GM20431 (cell line): ENCODE data around the gene COL3A1.

Experiments used
- in situ Hi-C: fragments of 300-500 bp; cut with MseI, MboI; formaldehyde crosslinking; loops from one replicate; pipeline ENCODE4 v1.15.0; 2020; ENCODE audit warnings: low sequenced_read_pairs; ENCODE audit not compliant: unreplicated experiment

COL3A1 gene

DNA sequence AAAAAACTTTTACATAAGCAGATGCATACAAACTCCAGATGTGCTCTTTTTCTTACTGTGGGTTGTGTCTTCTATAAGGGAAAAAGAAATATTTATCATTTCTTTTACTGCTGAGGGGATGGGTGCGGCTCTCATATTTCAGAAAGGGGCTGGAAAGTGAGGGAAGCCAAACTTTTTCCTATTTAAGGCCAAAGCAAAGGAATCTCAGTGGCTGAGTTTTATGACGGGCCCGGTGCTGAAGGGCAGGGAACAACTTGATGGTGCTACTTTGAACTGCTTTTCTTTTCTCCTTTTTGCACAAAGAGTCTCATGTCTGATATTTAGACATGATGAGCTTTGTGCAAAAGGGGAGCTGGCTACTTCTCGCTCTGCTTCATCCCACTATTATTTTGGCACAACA lies at the start of gene COL3A1:
COL3A1 (plus strand) TSS at position 210 of the 400 bp plus-strand sequence; CDS start at position 327, 117 bp downstream.
- in situ Hi-C loops: no loop called here

DNA sequence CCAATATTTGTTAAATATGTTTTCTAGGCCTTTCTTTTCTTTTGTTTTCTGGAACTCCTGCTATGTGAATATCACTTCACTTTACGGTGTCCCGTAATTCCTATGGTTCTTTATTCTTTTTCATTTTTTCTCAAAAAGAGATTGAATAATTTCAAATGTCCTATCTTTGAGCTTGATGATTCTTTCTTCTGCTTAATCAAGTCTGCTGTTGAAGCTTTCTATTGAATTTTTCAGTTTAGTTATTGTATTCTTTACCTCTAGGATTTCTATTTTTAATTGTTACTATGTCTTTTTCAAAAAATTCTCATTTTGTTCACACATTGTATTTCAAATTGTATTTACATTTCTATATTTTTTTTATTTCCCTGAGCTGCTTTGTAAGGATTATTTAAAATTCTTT lies 45.5 kb upstream of the COL3A1 start:
- in situ Hi-C loops: no loop called here

DNA sequence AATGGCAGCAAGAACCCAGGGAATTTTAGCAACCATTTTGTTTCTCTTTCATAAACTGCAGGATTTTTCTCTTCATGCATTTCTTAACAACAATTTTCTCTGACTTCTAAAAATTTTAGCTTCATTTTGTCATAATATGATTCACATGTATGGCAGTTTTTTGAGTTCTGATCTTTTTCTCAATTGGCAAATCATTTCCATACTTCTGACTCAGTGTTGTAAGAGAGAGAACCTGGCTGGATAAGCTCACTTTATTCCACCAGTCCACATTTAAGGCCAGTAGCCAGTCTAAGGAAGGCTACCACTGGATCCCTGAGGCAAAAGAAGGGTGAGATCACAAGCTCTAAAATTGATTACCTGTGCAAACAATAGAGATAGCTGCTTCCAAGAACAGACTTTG lies 42.8 kb upstream of the COL3A1 start:
- in situ Hi-C loops: no loop called here

DNA sequence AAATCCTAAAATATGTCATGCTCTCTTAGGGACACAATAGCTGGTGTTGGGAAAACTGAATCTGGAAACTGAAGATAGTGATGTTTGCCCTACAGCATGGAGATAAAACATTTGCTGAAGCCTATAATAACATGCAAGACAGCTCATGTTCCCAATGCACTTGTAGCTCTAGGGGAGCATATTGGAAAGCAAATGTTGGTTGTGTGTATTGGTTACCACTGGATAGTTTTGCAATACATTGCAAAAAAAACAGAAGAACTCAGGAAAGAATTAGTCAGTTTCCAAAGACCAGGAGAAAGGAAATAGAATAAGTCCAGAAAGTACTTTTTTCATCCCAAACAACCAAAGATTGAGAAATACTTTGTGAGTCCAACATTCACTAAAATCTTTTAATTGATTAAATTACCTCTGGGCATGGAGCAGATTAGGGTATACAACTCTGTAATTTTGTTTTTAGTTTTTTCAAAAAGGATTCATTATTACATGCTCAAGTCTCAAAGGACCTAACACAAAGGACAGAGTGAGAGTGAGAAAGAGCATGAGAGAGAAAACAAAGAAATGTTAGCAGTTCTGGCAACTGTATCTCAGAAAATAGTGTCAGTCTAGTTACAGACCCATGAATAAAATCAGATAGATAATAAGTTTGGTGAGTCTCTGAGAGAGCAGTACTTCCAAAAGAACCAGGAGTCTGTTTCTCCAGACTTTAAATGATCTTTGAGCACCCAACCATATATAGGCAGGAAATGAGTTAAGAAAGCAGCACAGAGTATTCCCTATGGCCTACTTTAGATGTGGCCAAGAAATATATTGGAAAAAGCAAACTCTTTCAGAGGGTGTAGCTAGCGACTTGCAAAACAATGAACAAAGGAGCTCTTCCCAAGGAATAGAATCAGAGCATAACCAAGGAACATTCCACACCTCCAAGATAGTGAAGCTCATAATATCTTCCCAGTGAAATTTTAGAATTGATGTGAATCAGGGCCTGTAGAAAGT lies 36.6 kb upstream of the COL3A1 start:
- in situ Hi-C loops: no loop called here

- in situ Hi-C loops: no loop called here
Measured at GRCh38 chr2:188940171-188940570, 34.0 kb upstream of the COL3A1 start.

DNA sequence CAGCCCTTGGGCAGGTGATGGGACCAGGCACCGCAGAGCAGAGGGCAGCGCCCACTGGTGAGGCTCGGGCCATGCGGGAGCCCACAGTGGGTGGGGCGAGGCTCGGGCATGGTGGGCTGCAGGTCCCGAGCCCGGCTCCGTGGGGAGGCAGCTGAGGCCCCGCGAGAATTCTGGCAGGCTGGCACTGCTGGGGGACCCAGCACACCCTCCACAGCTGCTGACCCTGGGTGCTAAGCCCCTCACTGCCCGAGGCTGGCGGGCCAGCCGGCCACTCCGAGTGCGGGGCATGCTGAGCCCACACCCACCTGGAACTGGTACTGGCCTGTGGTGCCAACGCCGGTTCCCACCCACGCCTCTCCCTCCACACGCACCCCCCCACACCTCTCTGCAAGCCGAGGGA lies 29.7 kb upstream of the COL3A1 start:
- in situ Hi-C loops: no loop called here

DNA sequence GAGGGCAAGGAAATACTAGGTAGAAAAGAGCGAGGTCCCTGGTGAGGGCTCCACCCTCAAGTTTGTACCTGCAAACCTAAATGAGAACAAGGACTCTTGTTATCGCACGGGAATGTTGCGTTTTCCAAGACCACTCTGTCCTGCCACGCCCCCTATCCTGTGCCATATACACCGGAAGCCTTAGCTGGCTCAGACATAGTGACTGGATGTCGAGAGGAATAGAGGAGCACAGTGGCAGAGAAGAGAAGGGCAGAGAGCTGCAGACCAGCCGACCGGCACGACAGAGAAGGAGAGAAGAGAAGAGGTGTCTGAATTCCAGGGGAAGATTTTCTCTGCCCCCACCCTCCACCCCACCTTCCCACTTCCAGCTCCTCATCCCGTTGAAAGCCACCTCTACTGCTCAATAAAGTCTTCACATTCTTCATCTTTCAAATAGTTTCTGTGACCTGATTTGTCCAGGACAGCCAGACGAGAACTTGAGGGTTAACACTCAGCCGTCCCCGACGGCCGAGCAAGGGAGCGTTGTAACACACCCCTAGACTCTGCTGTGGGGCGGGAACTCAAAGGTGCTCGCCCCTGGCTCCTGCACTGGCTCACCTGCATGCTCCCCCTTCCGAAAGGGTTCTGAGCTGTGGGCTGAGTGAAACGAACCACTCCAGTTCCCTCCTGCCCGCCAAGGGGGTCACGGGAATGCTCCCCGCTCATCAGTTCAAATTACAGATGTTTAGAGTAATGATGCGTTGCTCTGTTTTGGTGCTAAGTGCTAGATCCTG lies 24.9 kb upstream of the COL3A1 start:
- in situ Hi-C loops: no loop called here

DNA sequence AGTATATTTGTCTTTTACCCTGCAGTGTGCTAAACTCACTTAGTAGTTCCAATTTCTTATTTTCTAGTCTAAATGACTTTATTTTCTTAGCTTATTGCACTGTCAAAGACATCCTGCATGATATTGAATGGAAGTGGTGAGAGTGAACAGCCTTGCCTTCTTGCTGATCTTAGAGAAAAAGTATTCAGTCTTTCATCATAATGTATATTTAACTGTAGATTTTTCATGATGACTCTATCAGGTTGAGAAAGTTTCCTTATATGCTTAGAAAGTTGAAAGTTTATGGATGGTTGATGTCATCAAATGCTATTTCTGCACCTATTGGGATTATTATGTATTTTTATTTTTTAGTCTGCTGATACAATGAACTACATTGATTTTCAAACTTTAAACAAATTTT lies 21.3 kb upstream of the COL3A1 start:
- in situ Hi-C loops: no loop called here

- in situ Hi-C loops: no loop called here
Measured at GRCh38 chr2:188956290-188956689, 17.9 kb upstream of the COL3A1 start.

- in situ Hi-C loops: no loop called here
Measured at GRCh38 chr2:188956961-188957360, 17.2 kb upstream of the COL3A1 start.

DNA sequence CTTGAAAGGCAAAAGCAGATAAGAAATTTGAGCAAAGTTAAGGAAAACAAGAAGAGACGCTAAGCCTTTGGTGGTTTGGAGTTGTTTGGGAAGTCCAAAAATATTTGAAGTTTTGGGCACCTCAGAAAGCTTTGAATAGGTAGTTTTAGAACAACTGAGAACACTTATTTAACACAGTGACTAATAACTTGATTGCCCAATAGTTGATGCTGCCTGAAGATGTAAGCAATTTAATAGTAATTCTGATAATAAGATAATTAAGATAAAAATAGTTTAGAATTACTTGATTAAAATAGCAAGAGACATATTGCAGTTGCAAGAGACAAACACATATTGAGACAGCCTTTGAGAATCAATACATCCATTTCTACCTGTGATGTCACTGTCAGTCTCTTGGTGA lies 16.5 kb upstream of the COL3A1 start:
- in situ Hi-C loops: no loop called here

GRCh38 chr2:188963741-188964140 lies 10.4 kb upstream of the COL3A1 start:
- in situ Hi-C loops: no loop called here

DNA sequence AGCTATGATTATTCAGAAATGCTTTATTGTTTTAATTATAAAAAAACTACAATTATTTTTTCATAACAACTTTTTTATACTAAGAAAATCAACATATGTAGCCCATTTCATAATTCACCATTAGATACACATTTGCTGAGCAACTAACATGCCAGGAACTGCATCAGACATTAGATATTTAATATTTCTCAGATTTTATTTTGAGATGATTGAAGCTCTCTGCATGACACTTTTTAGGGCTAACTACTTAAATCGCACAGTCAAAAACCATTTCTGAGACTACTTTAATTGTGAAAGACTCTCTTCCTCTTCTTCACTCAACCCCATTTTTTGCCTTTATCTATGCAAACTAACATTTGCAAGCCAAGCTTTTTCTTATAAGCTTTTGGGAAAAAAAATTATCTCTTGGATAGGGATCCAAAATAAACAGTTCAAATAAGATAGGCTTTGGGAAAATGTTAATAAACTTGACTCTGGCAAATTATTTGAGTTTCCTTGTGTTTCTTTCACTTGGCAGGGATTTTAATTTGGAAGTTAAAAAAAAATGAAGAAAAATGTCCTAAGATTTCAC lies 9.1 kb upstream of the COL3A1 start:
- in situ Hi-C loops: no loop called here

GRCh38 chr2:188965563-188965962 lies 8.6 kb upstream of the COL3A1 start:
- in situ Hi-C loops: no loop called here

DNA sequence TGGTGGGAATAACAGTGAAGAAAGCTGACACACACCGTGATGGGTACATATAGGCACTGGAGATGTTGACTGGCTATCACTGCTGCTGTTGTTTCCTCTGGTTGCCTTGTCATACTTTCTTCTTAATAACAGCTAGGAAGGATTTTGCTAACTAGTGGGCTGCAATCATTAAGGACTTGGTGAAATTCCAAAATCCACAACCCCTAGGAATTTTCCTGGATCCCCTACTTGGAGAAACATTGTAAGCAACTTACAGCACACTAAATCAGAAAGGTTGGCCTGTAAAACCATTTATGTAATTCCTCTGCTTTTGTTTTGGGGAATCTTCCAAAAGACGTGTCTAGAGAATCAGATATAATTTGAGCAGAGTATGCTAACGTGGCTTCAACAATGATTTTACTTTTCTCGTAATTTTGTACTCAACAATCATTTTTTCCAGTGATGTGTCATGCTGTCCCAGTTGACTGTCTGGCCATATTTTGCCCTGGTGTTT lies 8.0 kb upstream of the COL3A1 start:
- in situ Hi-C loops: no loop called here

GRCh38 chr2:188966728-188967440 lies 7.3 kb upstream of the COL3A1 start:
- in situ Hi-C loops: no loop called here

DNA sequence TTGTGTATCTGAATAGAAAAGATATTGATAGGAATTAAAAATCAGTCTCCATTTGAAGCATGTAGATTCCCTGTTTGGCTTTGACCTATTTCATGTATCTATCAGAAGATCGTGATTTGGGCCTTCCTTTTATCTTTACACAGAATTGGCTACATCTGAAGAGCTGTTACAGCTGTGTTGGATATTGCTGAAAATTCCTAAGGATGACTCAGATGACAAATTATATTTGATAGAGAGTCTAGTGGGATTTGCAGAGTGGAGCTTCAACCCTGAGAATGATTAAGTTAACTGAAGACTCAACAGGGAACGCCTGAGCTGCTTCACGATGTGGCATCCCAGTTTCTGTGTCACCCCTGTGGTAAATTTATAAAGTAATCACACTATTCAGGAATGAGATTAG lies 4.9 kb upstream of the COL3A1 start:
- in situ Hi-C loops: no loop called here

DNA sequence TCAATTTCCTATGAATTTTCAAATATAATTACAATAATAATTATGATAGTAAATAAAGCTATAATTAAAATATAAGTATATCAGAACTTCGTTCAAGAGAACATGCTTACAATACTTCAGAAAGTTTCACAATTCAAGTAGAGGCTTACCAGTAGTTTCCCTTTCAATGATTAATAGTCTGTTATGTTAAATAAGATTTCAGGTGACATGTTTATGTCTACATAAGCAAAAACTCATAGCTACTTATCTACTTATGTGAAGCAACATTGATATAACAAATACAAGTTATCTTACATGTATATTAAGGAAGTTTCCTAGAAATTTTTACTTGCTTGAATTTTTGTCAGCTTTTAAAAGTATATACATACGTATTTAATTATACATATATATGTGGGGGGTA lies 4.5 kb upstream of the COL3A1 start:
- in situ Hi-C loops: no loop called here

- in situ Hi-C loops: no loop called here
Measured at GRCh38 chr2:188970211-188970610, 4.0 kb upstream of the COL3A1 start.

- in situ Hi-C loops: no loop called here
Measured at GRCh38 chr2:188971432-188971861, 2.7 kb upstream of the COL3A1 start.
